OCI-LY7 (cell line): ENCODE data around the gene KCNMA1. TPM values are rescaled to one million over a fixed set of nuclear protein-coding genes. Genes with fewer than 3 reads are reported as not detected.

Experiments
- BruUV-seq: library from RNA; stranded (reverse); fragments of 400-500 nt; replicated peaks from 2 replicates; lab custom pipeline; 2021; lab: Mats Ljungman, UMichigan
- CTCF ChIA-PET: fragments of 300-600 bp; sonication (Branson Sonifier 250); formaldehyde crosslinking; loops from one replicate; lab custom pipeline; 2022; ENCODE audit warnings: antibody characterized with exemption; ENCODE audit not compliant: unreplicated experiment; lab: Charles Lee
- POLR2A ChIA-PET: fragments of 300-600 bp; sonication (Branson Sonifier 250); formaldehyde crosslinking; loops from one replicate; lab custom pipeline; 2022; ENCODE audit warnings: antibody characterized with exemption; lab: Charles Lee
- DNase-seq: peaks from one replicate; pipeline ENCODE4 v3.0.0-alpha.2; 2015; ENCODE audit warnings: low spot score
- H2AFZ ChIP-seq: fragments of 200-600 bp; sonication (generic), shearing (Covaris generic); 2 replicates; pipeline ENCODE4 v1.6.1; 2014; ENCODE audit warnings: mild to moderate bottlenecking, antibody characterized with exemption, low read length, moderate library complexity
- H3K27ac ChIP-seq: fragments of 200-600 bp; sonication (generic); 2 replicates; pipeline ENCODE4 v1.5.1; 2014; ENCODE audit warnings: mixed run types, low read depth, mild to moderate bottlenecking, moderate library complexity, low read length, inconsistent platforms; ENCODE audit not compliant: poor library complexity, severe bottlenecking
- H3K36me3 ChIP-seq: fragments of 200-600 bp; sonication (generic); 2 replicates; pipeline ENCODE4 v1.6.1; 2014; ENCODE audit warnings: mild to moderate bottlenecking, antibody characterized with exemption, low read length, moderate library complexity, mixed read lengths; ENCODE audit not compliant: insufficient read depth
- H3K4me1 ChIP-seq: fragments of 200-600 bp; sonication (generic); 2 replicates; pipeline ENCODE4 v1.5.1; 2014; ENCODE audit warnings: mild to moderate bottlenecking, low read length; ENCODE audit not compliant: insufficient read depth, poor library complexity, severe bottlenecking
- H3K4me2 ChIP-seq: fragments of 200-600 bp; sonication (generic); 2 replicates; pipeline ENCODE4 v1.6.1; 2014; ENCODE audit warnings: mild to moderate bottlenecking, low read length
- H3K4me3 ChIP-seq: fragments of 200-600 bp; sonication (generic); 2 replicates; pipeline ENCODE4 v1.5.1; 2014; ENCODE audit warnings: mild to moderate bottlenecking, low read depth, low read length; ENCODE audit not compliant: poor library complexity, severe bottlenecking
- H3K79me2 ChIP-seq: fragments of 200-600 bp; sonication (generic); 2 replicates; pipeline ENCODE4 v1.6.1; 2016; ENCODE audit warnings: low read depth, mild to moderate bottlenecking, low read length, moderate library complexity, mixed read lengths; ENCODE audit not compliant: insufficient read depth
- H3K9me2 ChIP-seq: fragments of 200-600 bp; sonication (generic); 2 replicates; pipeline ENCODE4 v1.6.1; 2016; ENCODE audit warnings: mild to moderate bottlenecking, low read length, mixed read lengths; ENCODE audit not compliant: insufficient read depth
- H3K9me3 ChIP-seq: fragments of 200-600 bp; sonication (generic); 2 replicates; pipeline ENCODE4 v1.6.1; 2014; ENCODE audit warnings: mild to moderate bottlenecking, mixed run types, low read length, mixed read lengths
- H4K20me1 ChIP-seq: fragments of 200-600 bp; sonication (generic); 2 replicates; pipeline ENCODE4 v1.6.1; 2014; ENCODE audit warnings: mild to moderate bottlenecking, antibody characterized with exemption, low read length, moderate library complexity, mixed read lengths; ENCODE audit not compliant: insufficient read depth
- EZH2phosphoT487 ChIP-seq: fragments of 200-600 bp; sonication (generic); IDR thresholded peaks from 2 replicates; pipeline ENCODE4 v1.6.1; 2018; ENCODE audit warnings: low read depth, borderline replicate concordance, mild to moderate bottlenecking, mixed run types, antibody characterized with exemption, low read length, moderate library complexity, mixed read lengths
- intact Hi-C: fragments of 100-400 bp; cut with micrococcal nuclease; formaldehyde crosslinking; loops from one replicate; pipeline ENCODE4 v1.10.0; 2022; ENCODE audit not compliant: unreplicated experiment
- total RNA-seq, 2 experiments: library from RNA; depleted of rRNA in 1 of 2; stranded (reverse); fragments of >200 nt in 1 of 2; shearing (Covaris generic) in 1 of 2; gene quantifications; 2 replicates each; pipeline ENCODE4 v1.2.3, GENCODE V29; 2014 to 2022
- TF ChIP-seq, protein P1 (sequence below): fragments of 200-600 bp; sonication (generic); conservative IDR thresholded peaks from 2 replicates; pipeline ENCODE4 v1.5.1; 2014; ENCODE audit warnings: mild to moderate bottlenecking, antibody characterized with exemption, low read length, moderate library complexity, mixed read lengths

KCNMA1 gene
- total RNA-seq, 2 experiments from 2014 or later: not detected

DNA sequence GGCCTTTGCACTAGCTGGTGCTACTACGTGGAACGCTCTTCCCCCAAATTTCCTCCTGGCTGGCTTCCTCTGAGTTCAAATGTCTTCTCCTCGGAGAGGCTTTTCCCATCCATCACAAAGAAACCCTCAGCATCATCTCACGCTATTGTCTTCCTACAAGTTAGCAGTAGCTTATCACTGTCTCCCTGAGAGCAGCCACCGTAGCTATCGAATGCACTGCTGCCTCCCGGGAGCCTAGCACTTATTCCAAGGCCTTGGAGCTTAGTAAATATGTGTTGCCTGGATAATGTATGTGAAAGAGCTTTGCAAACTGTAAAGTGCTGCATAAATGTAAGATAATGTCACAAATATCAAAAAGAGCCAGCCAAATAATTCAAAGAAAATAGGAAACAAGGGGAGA is 124.4 kb downstream of the KCNMA1 start:
- H3K9me3 ChIP-seq: no peaks in the 10 kb centered on the region
- no peaks in the 10 kb centered on the region for H3K9me2 ChIP-seq
- intact Hi-C loops: no loop called here
- ChIA-PET POLR2A (no interaction called here), CTCF (interaction anchor here (0.6 kb wide), 1 partner anchor 9 kb away, joined by 3 read pairs; no protein-coding TSS in a partner anchor)
- H3K4me1 ChIP-seq: no peaks in the 10 kb centered on the region
- H3K4me3 ChIP-seq: no peak overlapping the region
- H3K4me2 ChIP-seq: no peak overlapping the region
- H4K20me1 ChIP-seq: no peaks in the 10 kb centered on the region
- H3K36me3 ChIP-seq: no peaks in the 10 kb centered on the region
- no peak for DNase-seq
- BruUV-seq: no TSS peak
- no peak overlapping the region for H2AFZ ChIP-seq
- TF ChIP-seq, protein P1, sequence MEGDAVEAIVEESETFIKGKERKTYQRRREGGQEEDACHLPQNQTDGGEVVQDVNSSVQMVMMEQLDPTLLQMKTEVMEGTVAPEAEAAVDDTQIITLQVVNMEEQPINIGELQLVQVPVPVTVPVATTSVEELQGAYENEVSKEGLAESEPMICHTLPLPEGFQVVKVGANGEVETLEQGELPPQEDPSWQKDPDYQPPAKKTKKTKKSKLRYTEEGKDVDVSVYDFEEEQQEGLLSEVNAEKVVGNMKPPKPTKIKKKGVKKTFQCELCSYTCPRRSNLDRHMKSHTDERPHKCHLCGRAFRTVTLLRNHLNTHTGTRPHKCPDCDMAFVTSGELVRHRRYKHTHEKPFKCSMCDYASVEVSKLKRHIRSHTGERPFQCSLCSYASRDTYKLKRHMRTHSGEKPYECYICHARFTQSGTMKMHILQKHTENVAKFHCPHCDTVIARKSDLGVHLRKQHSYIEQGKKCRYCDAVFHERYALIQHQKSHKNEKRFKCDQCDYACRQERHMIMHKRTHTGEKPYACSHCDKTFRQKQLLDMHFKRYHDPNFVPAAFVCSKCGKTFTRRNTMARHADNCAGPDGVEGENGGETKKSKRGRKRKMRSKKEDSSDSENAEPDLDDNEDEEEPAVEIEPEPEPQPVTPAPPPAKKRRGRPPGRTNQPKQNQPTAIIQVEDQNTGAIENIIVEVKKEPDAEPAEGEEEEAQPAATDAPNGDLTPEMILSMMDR: no peak
- TF ChIP-seq EZH2phosphoT487: no peak
- H3K27ac ChIP-seq: no peak overlapping the region
- H3K79me2 ChIP-seq: no peaks in the 10 kb centered on the region

DNA sequence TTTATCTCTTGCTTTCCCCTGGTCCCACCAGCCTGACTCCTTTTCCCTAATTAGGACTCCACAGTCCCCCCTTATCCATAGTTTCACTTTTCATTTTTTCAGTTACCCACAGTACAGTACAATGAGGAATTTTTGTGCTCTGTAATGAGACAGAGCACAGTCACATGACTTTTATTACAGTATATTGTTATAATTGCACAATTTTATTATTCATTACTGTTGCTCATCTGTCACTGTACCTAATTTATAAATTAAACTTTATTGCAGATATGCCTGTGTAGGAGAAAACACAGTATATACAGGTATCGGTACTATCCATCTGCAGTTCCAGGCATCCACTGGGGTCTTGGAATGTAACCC is 125.4 kb downstream of the KCNMA1 start:
- Histone ChIP-seq H3K4me1 (no peaks in the 10 kb centered on the region), H3K79me2 (no peaks in the 10 kb centered on the region), H3K4me3 (no peak overlapping the region), H3K9me2 (no peaks in the 10 kb centered on the region), H3K9me3 (no peaks in the 10 kb centered on the region), H2AFZ (no peak overlapping the region), H4K20me1 (no peaks in the 10 kb centered on the region), H3K27ac (no peak overlapping the region), H3K36me3 (no peaks in the 10 kb centered on the region), H3K4me2 (no peak overlapping the region)
- TF ChIP-seq, protein P1: no peak
- no peak for TF ChIP-seq EZH2phosphoT487
- POLR2A ChIA-PET: no interaction called here
- no TSS peak for BruUV-seq
- no peak for DNase-seq
- CTCF ChIA-PET: no interaction called here
- intact Hi-C loops: no loop called here

DNA sequence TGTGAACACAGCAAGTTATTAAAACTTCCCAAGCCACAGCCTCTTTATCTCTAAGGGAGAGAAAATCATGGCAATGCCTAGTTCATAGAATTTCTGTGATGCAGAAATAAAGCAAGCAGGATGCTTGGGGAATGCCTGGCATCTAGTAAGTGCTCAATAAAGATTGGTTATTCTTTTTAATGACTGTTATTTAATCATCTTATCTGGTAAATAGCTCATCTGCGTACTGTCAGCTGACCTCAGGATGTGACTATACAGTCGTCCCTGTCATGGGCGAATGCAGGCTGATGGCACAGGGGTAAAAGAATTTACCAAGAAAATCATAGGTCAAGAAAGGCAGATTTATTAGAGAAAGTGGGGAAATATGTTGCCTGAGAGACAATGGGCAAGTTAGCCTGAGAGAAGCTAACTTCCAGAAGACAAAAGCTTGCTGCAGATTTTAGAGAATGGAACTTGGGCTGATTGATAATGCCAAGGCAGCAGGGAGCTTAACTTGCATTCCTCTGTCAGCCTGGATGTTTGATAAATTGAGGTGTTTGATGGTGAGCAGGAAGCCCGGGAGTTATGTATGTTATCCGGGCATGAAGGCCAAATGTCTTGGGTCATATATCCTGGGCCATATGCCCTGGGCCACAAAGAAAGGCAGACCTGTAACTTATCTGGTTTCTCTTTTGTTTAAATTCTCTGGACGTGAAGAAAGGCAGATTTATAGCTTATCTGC is 126.0 kb downstream of the KCNMA1 start:
- CTCF ChIA-PET: no interaction called here

More for the DNA sequence above, 126.0 kb downstream of the KCNMA1 start:
- Histone ChIP-seq H3K9me2 (no peaks in the 10 kb centered on the region), H3K9me3 (no peaks in the 10 kb centered on the region), H3K4me1 (no peaks in the 10 kb centered on the region), H4K20me1 (no peaks in the 10 kb centered on the region), H3K4me3 (no peak overlapping the region), H3K4me2 (no peak overlapping the region), H2AFZ (no peak overlapping the region), H3K79me2 (no peaks in the 10 kb centered on the region), H3K36me3 (no peaks in the 10 kb centered on the region), H3K27ac (no peak overlapping the region)
- no peak for TF ChIP-seq EZH2phosphoT487
- TF ChIP-seq, protein P1: no peak
- DNase-seq: no peak
- intact Hi-C loops: no loop called here
- BruUV-seq: no TSS peak
- POLR2A ChIA-PET: no interaction called here
